NCI-H1048 (cell line): ENCODE measurements around the gene EYS.

Source experiments
- DNase-seq: peaks from one replicate; lab custom pipeline; 2025; lab: John Stamatoyannopoulos, UW

Gene EYS

DNA sequence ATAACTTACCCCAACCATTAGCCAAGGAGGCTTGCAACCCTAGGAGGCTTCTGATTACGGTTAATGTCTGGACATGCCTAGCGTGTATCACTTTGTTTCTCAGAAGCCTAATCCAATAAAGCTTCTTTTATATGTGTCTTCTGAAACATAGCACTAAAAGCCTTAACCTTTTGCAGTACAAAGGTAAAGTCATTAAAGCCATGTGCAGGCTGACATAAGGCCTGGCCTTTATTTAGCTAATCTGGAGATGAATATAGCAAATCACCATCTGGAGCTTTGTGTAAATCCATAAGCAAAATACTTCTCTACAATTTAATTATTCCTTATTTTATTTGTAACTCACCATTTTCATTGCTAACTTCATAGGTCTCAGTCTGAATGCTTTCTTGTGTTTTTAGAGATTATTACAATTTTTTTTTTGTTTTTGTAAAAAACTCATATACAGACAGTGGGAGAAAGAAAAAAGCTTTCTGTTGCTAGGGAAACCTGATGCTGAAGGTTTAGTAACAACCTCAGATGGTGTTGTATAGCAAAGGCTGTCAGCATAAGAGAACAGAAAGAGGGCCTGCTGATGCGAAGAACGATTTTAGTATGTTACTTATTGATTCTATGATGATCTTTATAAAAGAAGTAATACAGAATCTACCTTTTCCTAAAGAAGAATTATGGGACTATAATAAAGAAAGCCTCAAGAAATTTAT lies at the start of gene EYS:
EYS (minus strand) TSS at position 101 of the 701 bp plus-strand sequence. CDS start 211,816 bp downstream, outside the sequence.
- no peak for DNase-seq

GRCh38 chr6:65746302-65746701 lies 39.3 kb upstream of the EYS start:
- DNase-seq = no peak

GRCh38 chr6:65745614-65746013 lies 38.6 kb upstream of the EYS start:
- DNase-seq = no peak

DNA sequence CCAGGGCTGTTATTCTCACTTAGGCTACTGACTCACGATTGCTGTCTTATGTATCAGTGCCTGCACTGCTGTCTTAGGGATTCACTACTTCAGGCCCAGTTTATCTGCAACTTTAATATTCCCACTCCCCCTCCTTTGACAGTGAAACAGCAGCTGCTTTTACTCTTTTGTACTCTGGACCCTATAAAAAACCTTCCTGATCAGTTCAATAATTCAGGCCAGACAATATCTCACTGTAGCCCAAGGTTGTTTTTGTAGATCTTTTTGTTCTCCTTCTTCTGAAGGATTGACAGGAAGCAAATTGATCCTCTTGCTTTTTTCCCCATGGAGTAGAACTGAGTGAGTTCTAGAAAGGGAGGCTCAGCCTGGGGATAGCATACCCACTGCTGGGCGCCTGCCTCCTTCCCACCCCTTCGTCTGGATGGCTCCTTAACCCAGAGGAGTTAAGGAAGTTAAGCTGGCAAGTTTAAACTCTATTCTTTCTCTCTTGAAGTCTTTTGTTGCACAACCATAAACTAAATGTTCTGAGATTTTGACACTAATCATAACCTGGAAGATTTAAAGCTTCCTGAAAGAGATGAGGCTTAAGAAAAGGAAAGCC lies 22.0 kb upstream of the EYS start:
- DNase-seq = no peak

- no peak for DNase-seq
Observed at GRCh38 chr6:65719101-65719500, 12.1 kb upstream of the EYS start.

GRCh38 chr6:65711531-65711930 lies 4.5 kb upstream of the EYS start:
- DNase-seq = no peak

GRCh38 chr6:65709099-65709830 lies 2.2 kb upstream of the EYS start:
- DNase-seq = no peak

GRCh38 chr6:65708162-65708561 lies 1.1 kb upstream of the EYS start:
- DNase-seq = no peak

DNA sequence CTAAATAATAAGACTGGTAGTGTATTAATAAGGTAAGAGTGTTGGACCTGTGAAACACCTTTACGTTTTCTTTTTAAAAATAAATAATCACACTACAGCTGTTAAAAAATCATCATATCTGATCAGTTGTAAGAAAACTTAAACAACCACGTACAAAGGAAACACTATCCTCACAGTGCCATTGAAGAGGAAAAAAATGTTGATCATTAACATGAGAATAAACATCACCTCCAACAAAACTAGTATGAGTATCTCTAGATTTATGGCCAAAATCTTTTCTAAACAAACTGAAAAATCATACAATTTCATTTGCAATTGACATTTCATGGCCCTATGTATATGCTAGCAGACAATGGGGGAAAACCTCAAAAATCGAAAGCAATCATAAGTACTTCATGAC lies 590 bp downstream of the EYS start:
- DNase-seq = no peak

DNA sequence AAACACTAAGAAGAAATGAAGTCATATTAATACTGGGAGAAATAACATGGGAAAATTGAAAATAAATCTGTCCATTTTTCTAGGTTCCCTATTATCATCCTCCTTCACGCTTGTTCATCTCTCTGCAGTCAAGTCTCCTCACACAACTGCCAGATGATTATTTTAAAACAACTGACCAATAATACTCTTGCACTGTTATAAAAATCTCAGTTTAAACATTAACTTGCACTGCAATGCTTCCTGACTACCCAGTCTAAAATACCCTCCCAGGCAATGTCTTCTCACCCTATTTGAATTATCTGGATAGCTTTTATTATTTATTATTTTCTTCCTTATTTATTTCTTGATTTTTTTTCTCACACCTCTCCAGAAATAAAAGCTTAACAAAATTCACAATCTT lies 5.7 kb downstream of the EYS start:
- DNase-seq = no peak

- DNase-seq = no peak
Observed at GRCh38 chr6:65700561-65700960, 6.5 kb downstream of the EYS start.

- DNase-seq = no peak
Observed at GRCh38 chr6:65692109-65692508, 14.9 kb downstream of the EYS start.

- DNase-seq = no peak
Observed at GRCh38 chr6:65680232-65680631, 26.8 kb downstream of the EYS start.

GRCh38 chr6:65671922-65672321 lies 35.1 kb downstream of the EYS start:
- DNase-seq = no peak

GRCh38 chr6:65667916-65668656 lies 38.9 kb downstream of the EYS start:
- no peak for DNase-seq

- no peak for DNase-seq
Observed at GRCh38 chr6:65650086-65650485, 56.9 kb downstream of the EYS start.

GRCh38 chr6:65649392-65649791 lies 57.6 kb downstream of the EYS start:
- no peak for DNase-seq

GRCh38 chr6:65646544-65646943 lies 60.5 kb downstream of the EYS start:
- DNase-seq = no peak

- DNase-seq = no peak
Observed at GRCh38 chr6:65642776-65643175, 64.2 kb downstream of the EYS start.

GRCh38 chr6:65638047-65638831 lies 68.8 kb downstream of the EYS start:
- DNase-seq = no peak

- no peak for DNase-seq
Observed at GRCh38 chr6:65637289-65638046, 69.6 kb downstream of the EYS start.
